Spleen (tissue), 11 donors: ENCODE measurements around the gene GPR180. TPM values are rescaled to one million over a fixed set of nuclear protein-coding genes. Genes with fewer than 3 reads are reported as not detected.

ENCODE experiments used
- DNase-seq: peaks from one replicate; pipeline ENCODE4 v3.0.0-alpha.2; 2020
- H3K27ac ChIP-seq, 8 donors: fragments of 200-600 bp; sonication (generic) in 7 of 8; 1 replicate in 4 of 8; 2 replicates in 4 of 8; pipeline versions ENCODE4 v1.5.0 to v1.8.0; 2016 to 2021; ENCODE audit warnings: inconsistent platforms in 4 of 8, mild to moderate bottlenecking in 4 of 8, moderate library complexity in 1 of 8
- H3K27me3 ChIP-seq, 7 donors: fragments of 200-600 bp; sonication (generic) in 6 of 7; replicated peaks in 1 of 7; 1 replicate in 4 of 7; 2 replicates in 3 of 7; pipeline versions ENCODE4 v1.5.0 to v1.8.0; 2016 to 2021; ENCODE audit warnings: inconsistent platforms in 3 of 7, mild to moderate bottlenecking in 1 of 7
- H3K36me3 ChIP-seq, 6 donors: fragments of 200-600 bp; sonication (generic) in 5 of 6; 1 replicate in 4 of 6; 2 replicates in 2 of 6; pipeline versions ENCODE4 v1.5.0 to v1.8.0; 2016 to 2021; ENCODE audit warnings: inconsistent platforms in 2 of 6
- H3K4me1 ChIP-seq, 6 donors: fragments of 200-600 bp; sonication (generic) in 5 of 6; 1 replicate in 3 of 6; 2 replicates in 3 of 6; pipeline versions ENCODE4 v1.5.0 to v1.8.0; 2016 to 2021; ENCODE audit warnings: inconsistent platforms in 3 of 6
- H3K4me3 ChIP-seq, 8 donors: fragments of 200-600 bp; sonication (generic) in 7 of 8; 1 replicate in 4 of 8; 2 replicates in 4 of 8; pipeline versions ENCODE4 v1.5.0 to v1.8.0; 2016 to 2021; ENCODE audit warnings: inconsistent platforms in 4 of 8, mild to moderate bottlenecking in 4 of 8, moderate library complexity in 2 of 8
- H3K9me3 ChIP-seq, 8 donors: fragments of 200-600 bp; sonication (generic) in 7 of 8; 1 replicate in 4 of 8; 2 replicates in 4 of 8; pipeline versions ENCODE4 v1.5.0 to v1.8.0; 2016 to 2021; ENCODE audit warnings: inconsistent platforms in 4 of 8
- CTCF ChIP-seq, 11 experiments: fragments of 200-600 bp in 7 of 11; fragments of 450-650 bp in 4 of 11; sonication (generic) in 4 of 11; IDR thresholded peaks in 8 of 11; conservative IDR thresholded peaks in 3 of 11; 1 replicate in 7 of 11; 2 replicates in 4 of 11; pipeline versions ENCODE4 v1.4.0 to v1.8.0; 2016 to 2021; ENCODE audit warnings: antibody characterized with exemption in 11 of 11, inconsistent platforms in 4 of 11, mild to moderate bottlenecking in 1 of 11
- POLR2A ChIP-seq, 3 donors: fragments of 450-650 bp; IDR thresholded peaks; one replicate each; pipeline ENCODE4 v1.5.1; 2017; ENCODE audit warnings: antibody characterized with exemption in 3 of 3, mild to moderate bottlenecking in 1 of 3
- POLR2AphosphoS5 ChIP-seq, 3 donors: sonication (generic); formaldehyde crosslinking; IDR thresholded peaks; one replicate each; pipeline ENCODE4 v1.5.1; 2017; ENCODE audit warnings: antibody characterized with exemption in 3 of 3
- WGBS, 5 donors: extraction: QIAGEN DNeasy Blood & Tissue Kit in 3 of 5; methylation state at CpG; one replicate each; pipeline versions ENCODE4 v1.1.5 to v1.1.7; 2013 to 2018; 5-methylcytosine and 5-hydroxymethylcytosine counted together
- intact Hi-C: fragments of 100-400 bp; cut with DNase I; formaldehyde crosslinking; loops from one replicate; pipeline ENCODE4 v1.15.0; 2023; ENCODE audit warnings: low total_unique reads
- polyA plus RNA-seq, 3 donors: library from polyadenylated mRNA; stranded (reverse); fragments of 200-250 nt; gene quantifications; one replicate each; pipeline ENCODE4 v1.2.1, GENCODE V29; 2013
- total RNA-seq, 7 donors: library from RNA; depleted of rRNA in 3 of 7; stranded (reverse); fragments of >200 nt in 3 of 7; fragmentation: NEBNext Ultra II Directional in 4 of 7; extraction: Animal tissue kit (Norgen Biotek cat#: 25700) in 4 of 7; gene quantifications; one replicate each; pipeline versions ENCODE4 v1.1.0 to v1.2.1, GENCODE V29; 2016 to 2021
- donor health status: healthy with polysubstance abuse.
- donor health status: DM: no; HTN: no; CAD: no; lungs with moderate emphysema.
- donor health status: DM: no; HTN: no; CAD: no.
- donor health status: Bipolar disorder and iron deficiency.
- donor health status: healthy.
- donor health status: DM: no; HTN: no; CAD: no.
- donor health status: DM: yes; HTN: yes; CAD: no.

Gene GPR180
- total and polyA plus RNA-seq, 10 donors: 1.2 to 8.6 (median 4.2) TPM

DNA sequence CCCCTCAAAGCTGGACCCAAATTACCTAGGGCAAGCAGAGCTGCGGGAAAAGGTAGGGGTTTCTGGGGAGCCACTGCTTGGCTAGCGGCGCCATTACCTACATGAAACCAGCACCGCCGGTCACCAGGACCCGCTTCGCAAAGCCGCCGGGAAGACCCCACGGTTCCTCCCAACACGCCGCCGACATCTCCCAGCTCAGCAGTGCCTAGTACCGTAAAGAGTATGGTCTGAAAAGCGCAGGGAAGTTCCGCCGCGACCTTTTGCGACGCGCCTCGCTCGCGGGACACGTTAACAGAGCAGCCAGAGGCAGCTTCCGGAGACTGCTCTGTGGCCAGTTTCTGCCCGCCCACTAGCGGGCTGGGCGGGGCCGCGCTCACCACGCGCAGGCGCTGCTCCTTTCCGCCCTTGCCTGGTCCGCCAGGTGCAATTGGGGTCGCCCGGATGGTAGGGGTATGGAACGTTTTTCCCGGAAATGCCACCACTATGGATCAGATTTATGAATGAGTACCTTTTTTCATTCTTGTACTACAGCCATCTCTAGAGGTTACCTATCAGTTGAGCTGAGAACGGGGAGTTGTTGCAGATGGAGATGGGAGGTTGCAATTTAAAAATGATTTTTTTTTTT, 5.6 kb upstream of the GPR180 start, which contains the start of gene TGDS:
TSS of gene TGDS (minus strand) at position 203 of the 625 bp plus-strand sequence. CDS start at position 187, 16 bp downstream.
- peaks cover 15 to 49% (median 30%) of the 10 kb centered on the region in 6 donors for H3K4me1 ChIP-seq
- peak within 1 kb of the TSS; percentile 62 to 89 (median 79) for H3K4me3 ChIP-seq
- no peaks in the 10 kb centered on the region for H3K27me3 ChIP-seq
- intact Hi-C loops: no loop called here
- H3K36me3 ChIP-seq: peaks cover 0 to 23% (median 17%) of the 10 kb centered on the region in 6 donors
- peak; percentile 98 for DNase-seq
- no peaks in the 10 kb centered on the region for H3K9me3 ChIP-seq
- TF ChIP-seq CTCF (IDR thresholded peaks at IDR 0.05 in 8 of 11, conservative IDR thresholded peaks at IDR 0.05 in 3 of 11) (peak in 7 of 11 experiments; percentile 7 to 44 (median 37)), POLR2AphosphoS5 (IDR thresholded peaks at IDR 0.05) (peak; percentile 93 to 95 (median 93)), POLR2A (IDR thresholded peaks at IDR 0.05) (peak in 1 of 3 donors; percentile 45)
- 0 to 4% (median 1%) methylated on average over 6 to 41 of the region's 41 CpGs for WGBS, 5 donors
- H3K27ac ChIP-seq: peak within 1 kb of the TSS; percentile 69 to 90 (median 86)

GRCh38 chr13:94596575-94596971, 5.1 kb upstream of the GPR180 start:
- Histone ChIP-seq H3K4me3 (peak overlapping the region; percentile 62 to 89 (median 79)), H3K9me3 (no peaks in the 10 kb centered on the region), H3K36me3 (peaks cover 0 to 18% (median 14%) of the 10 kb centered on the region in 6 donors), H3K27ac (peak overlapping the region in 7 of 8 donors; percentile 72 to 90 (median 88)), H3K27me3 (no peaks in the 10 kb centered on the region), H3K4me1 (peaks cover 15 to 52% (median 30%) of the 10 kb centered on the region in 6 donors)
- peak; percentile 82 for DNase-seq
- intact Hi-C loops: no loop called here
- 72 to 75% (median 74%) methylated on average over 20 of the region's 20 CpGs for WGBS, 5 donors
- TF ChIP-seq CTCF (IDR thresholded peaks at IDR 0.05 in 8 of 11, conservative IDR thresholded peaks at IDR 0.05 in 3 of 11) (no peak), POLR2A (IDR thresholded peaks at IDR 0.05) (no peak), POLR2AphosphoS5 (IDR thresholded peaks at IDR 0.05) (no peak)

GRCh38 chr13:94598281-94598680, 3.4 kb upstream of the GPR180 start:
- H3K9me3 ChIP-seq: no peaks in the 10 kb centered on the region
- H3K36me3 ChIP-seq: peaks cover 0 to under 1% (median 0%) of the 10 kb centered on the region in 6 donors
- H3K4me1 ChIP-seq: peaks cover 19 to 54% (median 39%) of the 10 kb centered on the region in 6 donors
- intact Hi-C loops: no loop called here
- 95 to 100% (median 97%) methylated on average over 3 of the region's 3 CpGs for WGBS, 5 donors
- no peak overlapping the region for H3K4me3 ChIP-seq
- DNase-seq: no peak
- no peaks in the 10 kb centered on the region for H3K27me3 ChIP-seq
- TF ChIP-seq POLR2A (IDR thresholded peaks at IDR 0.05) (no peak), POLR2AphosphoS5 (IDR thresholded peaks at IDR 0.05) (no peak), CTCF (IDR thresholded peaks at IDR 0.05 in 8 of 11, conservative IDR thresholded peaks at IDR 0.05 in 3 of 11) (no peak)
- no peak overlapping the region for H3K27ac ChIP-seq

- intact Hi-C loops: loop anchor here (5.0 kb wide), 1 partner anchor 48 kb away; no protein-coding TSS in a partner anchor
- Histone ChIP-seq H3K4me1 (peaks cover 7 to 43% (median 31%) of the 10 kb centered on the region in 6 donors), H3K27ac (no peak overlapping the region), H3K9me3 (no peaks in the 10 kb centered on the region), H3K4me3 (no peak overlapping the region), H3K36me3 (no peaks in the 10 kb centered on the region), H3K27me3 (no peaks in the 10 kb centered on the region)
- WGBS, 5 donors: 89 to 95% (median 94%) methylated on average over 3 of the region's 3 CpGs
- no peak for DNase-seq
- TF ChIP-seq POLR2AphosphoS5 (IDR thresholded peaks at IDR 0.05) (no peak), POLR2A (IDR thresholded peaks at IDR 0.05) (no peak), CTCF (IDR thresholded peaks at IDR 0.05 in 8 of 11, conservative IDR thresholded peaks at IDR 0.05 in 3 of 11) (no peak)
Observed at GRCh38 chr13:94599877-94600276, 1.8 kb upstream of the GPR180 start.
